Measurements from ENCODE around the gene NFAT5.
"Not testable (repeated sequence)": the region's sequence is repeated elsewhere in the genome, so short reads cannot be mapped to it uniquely, and the experiment has no call there.

Gene NFAT5

DNA sequence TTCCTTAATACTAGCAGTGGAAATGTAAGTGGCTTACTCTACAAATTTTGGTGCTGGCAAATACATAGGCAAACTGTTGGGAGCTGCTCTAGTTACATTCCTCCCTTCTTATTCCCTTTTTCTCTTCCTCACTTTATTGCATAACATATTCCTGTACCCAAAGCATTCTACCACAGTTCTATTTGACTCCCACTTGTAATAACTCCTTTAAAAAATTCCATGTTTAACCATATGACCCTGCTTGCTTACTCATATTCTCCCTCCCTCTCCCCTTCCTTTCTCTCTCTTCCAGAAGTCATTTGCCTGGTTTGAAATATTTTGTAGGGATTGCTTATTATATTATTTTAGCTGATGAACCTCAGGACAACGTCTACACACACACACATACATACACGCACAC, 137.9 kb downstream of the NFAT5 start:
- no peak for DNase-seq (ENCODE audit: low spot score)

DNA sequence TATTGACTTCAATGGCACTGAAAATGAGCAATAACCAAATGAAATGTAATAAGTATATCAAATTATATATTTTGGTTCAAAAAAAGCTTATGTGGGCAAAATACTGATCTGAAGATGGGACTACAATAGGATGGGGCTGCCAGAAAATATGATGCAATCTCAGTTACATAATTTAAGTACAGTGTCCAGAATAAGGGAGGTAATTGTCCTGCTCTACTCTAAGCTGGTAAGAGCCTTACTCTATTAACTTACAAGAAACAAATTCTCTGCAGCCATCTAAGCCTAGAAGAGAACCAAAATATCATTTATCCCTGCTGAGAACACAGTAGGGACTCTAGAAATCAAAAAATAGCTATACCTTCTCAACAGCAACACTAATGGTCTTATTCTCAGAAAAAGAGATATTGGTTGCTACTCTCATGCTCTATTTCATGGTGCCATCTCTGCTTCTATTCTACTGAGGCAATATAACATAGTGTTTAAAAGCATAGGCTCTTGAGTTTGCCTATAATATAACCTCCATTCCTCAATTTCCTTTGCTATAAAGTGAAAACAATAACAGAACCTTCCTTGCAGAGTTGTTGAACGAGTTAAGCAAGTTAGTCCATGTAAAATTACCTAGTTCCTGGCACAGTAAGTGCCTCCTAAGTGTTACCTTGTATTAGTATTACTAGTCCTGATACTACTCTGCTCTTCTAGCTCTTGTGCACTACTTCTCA, 140.6 kb downstream of the NFAT5 start:
- no peak for DNase-seq (ENCODE audit: low spot score)

DNA sequence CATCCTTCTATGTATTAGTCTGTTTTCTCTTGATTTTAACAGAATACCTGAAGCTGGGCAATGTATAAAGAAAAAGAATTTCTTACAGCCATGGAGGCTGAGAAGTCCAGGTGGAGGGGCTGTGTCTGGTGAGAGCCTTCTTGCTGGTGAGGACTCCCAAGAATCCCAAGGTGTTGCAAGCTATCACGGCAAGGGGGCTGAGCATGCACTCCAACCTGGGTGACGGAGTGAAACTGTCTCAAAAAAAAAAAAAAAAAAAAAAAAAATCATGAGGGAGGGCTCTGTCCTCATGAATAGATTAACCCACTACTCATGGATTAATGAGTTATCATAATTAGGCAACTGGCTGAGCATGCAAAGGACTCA, 141.2 kb downstream of the NFAT5 start:
- no peak for DNase-seq (ENCODE audit: low spot score)

DNA sequence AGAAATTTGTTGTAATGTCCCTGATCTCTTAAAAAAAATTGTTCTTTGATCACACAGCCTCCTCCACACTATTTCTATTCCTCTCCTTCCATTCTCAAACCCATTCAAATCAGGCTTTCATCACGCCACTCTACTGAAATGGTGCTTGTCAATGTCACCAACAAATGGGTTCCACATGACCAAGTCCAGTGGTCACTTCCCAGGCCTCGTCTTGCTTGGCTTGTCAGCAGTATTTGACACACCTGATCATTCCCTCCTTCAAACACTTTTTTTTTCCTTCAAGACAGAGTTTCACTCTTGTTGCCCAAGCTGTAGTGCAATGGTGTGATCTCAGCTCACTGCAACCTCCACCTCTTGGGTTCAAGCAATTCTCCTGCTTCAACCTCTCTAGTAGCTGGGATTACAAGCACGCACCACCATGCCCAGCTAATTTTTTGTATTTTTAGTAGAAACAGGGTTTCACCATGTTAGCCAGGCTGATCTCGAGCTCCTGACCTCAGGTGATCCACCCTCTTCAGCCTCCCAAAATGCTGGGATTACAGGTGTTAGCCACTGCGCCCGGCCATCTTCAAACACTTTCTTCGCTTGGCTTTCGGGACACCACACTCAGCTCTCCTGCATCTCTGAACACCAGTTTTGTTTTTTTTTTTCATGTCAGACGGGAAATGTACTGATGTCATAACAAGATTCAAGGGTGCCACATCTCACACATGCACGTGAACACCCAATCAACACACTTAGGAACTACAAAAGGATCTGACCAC, 142.3 kb downstream of the NFAT5 start:
- DNase-seq (ENCODE audit: low spot score), result no peak

DNA sequence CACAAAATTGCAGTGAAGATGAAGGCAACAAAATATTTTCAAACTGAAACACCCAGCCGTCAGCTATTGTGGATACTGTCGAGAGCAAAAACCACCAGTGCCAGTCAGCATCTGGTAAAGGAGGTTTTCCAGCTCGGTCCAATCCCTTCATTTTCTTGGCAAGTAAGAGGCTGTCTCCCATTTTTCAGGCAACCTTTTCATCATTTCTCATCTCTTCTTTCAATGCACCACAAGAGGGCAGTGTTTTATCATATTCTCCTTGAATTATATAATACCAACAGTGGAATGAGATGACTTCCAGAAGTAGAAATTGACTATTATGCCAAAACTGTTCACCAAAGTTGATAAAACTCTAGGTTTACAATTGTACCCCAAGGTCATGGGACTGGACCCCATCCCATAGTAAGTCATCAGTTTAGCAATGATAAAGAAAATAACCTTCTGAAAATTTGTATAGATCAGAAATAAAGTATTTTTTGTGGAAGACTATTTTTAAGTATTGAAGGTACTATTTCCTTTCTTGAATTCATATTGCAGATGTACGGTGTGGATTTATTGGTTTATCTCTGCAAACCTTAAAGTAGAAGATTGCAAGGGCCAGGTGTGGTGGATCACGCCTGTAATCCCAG, 143.8 kb downstream of the NFAT5 start:
- DNase-seq (ENCODE audit: low spot score), result peak; percentile 72

DNA sequence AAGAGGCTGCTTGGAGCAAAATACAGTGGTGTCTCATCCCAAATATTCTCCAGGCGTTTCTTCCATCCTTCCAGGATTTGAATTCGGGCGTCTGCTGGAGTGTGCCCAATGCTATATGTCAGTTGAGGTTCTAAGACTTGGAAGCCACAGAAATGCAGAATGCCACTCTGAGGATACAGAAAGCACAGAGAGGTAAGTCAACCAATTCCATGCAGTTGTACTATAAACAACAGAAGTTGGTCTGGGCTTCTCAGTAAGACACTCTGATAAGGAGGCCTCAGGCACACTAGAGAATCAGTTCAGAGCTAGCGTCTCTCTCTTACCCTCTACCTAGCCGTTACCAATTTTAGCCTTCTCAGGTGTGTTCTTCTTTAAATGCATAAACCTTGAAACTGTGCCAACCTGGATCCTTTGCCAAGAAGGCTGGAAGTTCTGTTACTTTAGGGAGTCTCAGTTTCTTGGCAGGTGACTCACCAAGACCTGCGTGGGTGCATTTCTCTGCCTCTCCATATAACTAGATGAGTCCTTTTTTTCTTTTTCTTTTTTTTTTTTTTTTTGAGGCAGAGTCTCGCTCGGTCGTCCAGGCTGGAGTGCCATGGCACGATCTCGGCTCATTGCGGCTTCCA, 145.5 kb downstream of the NFAT5 start:
- no peak for DNase-seq (ENCODE audit: low spot score)

DNA sequence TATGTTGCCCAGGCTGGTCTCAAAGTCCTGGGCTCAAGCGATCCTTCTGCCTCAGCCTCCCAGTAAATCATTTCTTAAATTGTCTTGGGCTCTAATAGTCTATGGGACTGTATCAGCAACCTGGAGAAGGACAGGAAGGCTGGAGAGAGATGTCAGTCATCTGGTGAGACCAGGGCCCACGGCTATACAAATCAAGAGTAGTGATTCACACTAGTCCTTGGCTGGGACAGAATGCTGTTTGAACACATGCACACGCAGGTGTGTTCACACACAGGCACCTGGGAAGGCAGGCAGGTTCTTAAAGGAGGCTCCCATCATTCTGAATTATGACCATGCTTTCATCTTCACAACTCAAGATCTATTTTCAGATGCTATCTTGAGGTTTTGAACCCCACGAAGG, 146.5 kb downstream of the NFAT5 start:
- DNase-seq (ENCODE audit: low spot score), result no peak

DNA sequence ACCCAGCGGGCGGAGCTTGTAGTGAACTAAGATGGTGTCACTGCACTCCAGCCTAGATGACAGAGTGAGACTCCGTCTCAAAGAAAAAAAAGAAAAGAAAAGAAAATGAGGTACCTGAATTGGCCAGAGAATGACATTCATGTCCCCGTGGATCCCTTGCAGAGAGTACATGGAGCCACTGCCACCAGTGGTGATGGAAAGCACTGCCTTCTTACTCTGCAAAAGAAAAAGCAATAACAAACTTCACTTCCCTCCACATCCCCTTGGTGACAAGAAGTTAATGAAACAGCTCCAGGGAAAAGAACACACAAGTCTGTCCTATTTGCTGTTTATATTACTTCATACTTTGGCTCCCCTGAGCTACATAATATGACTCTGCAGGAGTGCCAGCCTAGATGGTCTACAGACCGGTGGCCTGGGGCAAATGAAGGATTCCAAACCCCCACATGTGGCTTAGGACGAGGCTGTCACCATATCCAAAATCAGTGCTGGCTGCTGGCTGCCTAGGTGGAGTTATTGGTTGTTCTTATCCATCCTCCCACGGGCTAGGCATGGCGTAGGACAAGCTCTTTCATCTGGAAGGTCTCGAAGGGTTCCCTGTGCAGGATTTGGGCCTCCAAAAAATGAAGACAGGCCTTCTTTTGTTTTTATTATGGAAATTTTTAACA, 147.3 kb downstream of the NFAT5 start:
- no peak for DNase-seq (ENCODE audit: low spot score)

DNA sequence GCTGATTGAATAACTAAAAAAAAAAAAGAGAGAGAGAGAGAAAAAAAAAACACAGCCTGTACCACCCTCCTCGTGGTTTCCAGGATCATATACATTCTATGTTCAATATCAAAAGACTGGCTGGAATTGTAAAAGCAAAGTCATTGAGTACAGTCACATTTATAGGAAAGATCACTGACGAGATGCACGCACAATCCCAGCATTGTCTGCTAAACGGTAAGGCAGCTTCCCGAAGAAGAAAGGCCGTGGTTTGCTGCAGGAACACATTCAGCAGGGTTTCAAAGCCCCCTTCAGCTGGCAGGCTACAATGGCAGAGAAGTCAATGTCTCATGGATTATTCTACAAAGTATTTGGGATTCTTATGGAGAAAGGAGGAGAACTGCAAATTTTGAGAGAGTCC, 151.3 kb downstream of the NFAT5 start:
- DNase-seq (ENCODE audit: low spot score), result no peak

DNA sequence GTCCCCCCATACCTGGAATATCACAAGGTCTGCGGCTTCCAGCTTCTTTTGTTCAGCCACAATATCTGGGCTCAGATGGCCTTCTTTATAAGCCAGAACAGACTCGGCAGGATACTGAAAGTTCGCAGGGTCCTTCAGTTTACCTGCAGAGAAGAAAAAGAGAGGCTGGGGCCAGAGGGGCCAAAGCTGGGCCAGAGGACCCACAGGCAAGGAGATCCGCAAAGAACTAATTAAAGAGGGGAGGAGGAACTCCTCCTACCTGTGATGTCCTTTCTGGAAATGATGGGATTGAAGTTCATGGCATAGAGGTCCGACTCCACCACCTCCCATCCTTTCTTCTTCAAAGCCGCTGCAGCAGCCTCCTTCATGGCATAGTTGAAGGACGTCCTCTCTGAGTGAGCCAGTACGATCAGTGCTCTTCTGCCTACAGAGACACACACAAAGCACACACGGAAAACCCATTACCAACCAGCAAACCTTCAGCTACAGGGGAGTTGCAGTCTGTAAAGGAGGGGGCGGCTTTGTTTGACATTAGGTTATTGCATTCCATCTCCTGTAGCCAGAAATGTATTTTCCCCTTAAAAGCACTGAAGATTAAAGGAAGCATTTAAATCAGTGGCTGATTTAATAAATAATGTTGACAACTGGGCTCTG, 152.5 kb downstream of the NFAT5 start:
- no peak for DNase-seq (ENCODE audit: low spot score)

DNA sequence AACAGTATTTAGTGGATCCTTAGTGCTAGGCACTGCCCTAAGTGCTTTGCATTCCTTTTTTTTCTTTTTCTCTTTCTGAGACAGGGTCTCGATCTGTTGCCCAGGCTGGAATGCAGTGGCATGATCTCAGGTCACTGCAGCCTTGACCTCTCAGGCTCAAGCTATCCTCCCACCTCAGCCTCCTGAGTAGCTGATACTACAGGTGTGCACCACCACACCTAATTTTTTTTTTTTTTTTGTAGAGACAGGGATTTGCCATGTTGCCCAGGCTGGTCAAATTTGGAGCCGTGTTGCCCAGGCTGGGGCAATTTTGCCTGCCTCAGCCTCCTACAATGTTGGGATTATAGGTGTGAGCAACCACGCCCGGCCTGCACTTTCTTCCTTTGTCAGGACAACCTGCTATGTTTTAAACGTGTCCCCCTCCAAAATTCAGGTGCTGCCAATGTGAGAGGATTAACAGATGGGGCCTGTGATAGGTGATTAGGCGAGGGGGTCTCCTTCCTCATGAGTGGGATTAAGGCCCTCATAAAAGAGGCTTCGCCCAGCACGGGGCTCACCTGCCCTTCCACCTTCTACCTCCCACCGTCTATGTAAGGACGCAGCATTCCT, 155.2 kb downstream of the NFAT5 start:
- DNase-seq (ENCODE audit: low spot score), result no peak

DNA sequence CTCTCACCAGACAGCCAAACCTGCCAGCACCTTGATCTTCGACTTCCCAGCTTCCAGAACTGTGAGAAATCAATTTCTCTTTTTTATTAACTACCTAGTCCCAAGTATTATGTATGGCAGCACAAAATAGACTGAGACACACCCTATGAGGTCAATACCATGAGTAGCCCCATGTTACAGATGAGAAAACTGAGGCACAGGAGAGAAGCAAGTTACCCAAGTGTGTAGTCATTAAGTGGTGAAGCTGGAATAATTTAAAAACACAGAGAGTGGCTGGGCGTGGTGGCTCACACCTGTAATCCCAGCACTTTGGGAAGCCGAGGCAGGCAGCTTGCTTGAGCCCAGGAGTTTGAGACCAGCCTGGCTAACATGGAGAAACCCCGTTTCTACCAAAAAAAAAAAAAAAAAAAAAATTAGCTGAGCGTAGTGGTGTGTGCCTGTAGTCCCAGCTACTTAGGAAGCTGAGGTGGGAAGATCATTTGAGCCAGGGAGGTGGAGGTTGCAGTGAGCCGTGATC, 155.7 kb downstream of the NFAT5 start:
- no peak for DNase-seq (ENCODE audit: low spot score)

DNA sequence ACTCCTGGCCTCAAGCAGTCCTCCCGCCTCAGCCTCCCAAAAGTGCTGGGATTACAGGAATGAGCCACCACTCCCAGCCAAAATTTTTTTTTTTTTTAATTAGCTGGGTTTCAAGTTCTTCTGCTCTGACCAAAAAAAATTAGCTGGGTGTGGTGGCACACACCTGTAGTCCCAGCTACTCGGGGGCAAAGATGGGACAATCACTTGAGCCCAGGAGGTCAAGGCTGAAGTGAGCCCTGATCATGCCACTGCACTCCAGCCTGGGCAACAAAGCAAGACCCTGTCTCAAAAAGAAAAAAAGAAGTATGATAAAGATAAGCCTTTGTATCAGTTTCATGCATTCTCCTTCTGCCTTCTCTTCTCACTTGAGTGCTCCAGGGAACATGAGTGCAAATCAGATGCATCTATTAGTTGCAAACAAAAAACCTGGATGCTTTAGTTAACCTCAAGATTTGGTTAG, 158.7 kb downstream of the NFAT5 start:
- DNase-seq (ENCODE audit: low spot score), result no peak

DNA sequence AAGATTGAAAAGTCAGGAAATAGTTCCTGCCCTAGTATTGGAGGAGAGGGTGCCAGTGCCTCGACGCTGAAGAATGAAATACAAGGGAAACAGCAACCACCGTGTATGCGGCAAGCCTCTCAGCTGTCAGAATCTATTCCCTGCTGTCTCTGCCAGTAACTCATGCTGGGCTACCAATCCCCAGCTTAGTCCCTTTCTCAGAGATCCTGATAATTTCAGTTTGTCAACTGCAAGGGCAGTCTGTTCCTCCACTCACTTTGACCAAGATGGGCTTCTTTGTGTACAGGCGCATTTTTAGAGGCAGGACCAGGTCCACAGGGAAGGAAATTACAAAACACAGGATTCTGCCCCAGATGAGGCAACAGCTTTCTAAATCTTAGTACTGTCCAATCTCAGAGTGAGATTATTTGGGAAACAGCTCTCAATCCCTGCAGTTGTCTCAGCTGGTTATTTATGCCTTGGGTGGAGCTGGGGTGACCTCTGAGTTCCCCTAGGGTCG, 159.3 kb downstream of the NFAT5 start:
- DNase-seq (ENCODE audit: low spot score), result no peak

DNA sequence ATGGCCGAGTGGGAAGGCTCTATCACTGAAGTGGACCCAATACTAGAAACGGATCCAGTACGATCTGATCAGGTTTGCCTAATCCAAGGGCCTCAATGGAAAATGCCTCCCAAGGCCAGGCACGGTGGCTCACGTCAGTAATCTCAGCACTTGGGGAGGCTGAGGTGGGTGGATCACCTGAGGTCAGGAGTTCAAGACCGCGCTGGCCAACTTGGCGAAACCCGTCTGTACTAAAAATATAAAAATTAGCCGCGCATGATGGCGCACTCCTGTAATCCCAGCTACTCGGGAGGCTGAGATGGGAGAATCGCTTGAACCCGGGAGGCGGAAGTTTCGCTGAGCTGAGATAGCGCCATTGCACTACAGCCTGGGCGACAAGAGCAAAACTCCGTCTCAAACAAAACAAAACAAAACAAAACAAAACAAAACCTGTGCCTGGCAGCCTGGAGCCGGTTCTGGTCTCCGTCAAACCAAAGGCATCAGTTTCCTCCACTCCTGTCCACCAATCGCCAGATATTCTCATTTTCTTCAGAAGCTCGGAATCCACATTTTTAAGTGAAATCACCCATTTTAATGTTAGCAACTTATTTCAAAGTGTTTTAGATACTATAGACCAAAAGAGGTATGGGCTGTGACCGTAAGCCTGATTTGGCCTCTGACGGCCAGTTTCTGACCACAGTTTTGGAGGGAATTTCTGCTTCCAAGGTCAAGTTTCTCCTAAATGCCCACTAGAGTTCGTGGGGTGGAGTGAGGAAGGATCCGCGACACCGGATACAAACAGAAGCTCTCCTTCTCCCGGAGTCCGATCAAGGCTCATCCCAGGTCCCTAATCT, 159.9 kb downstream of the NFAT5 start:
- DNase-seq (ENCODE audit: low spot score), result no peak

DNA sequence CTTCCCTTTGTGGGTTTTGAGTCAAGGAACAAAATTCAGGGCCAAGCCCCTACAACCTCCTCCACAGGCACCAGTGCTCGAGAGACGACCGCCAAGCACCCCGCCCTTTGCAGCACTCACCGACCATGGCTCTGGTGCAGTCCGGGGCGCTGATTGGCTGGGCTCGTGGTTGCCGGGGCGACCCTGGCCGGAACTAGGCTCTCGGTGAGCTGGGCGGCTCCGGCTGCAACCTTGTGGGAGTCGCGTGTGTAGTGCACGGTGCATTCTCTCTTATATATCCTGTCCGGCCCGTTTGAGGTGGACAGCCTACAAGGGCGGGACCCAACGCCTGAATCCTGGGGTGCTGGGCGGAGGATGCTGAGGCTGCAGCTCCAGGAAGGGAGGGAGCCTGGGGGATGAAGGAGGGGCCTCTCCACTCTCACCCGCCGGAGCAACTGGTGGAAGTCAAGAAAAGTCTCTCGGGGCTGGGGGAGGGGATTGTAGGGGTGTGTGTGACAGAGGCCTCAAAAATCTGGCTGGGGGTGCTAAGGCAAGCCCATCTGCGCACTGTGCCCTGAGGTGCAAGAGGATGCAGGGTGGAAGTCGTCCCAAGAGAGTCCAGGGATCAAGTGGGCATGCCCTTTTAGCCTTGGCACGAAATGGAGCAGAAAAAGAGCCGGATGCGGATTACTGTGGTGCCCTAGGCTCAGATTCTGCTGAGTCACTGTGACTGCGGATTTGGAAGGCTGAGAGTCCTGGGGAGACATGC, 160.7 kb downstream of the NFAT5 start, which contains the start of gene NQO1:
TSS of gene NQO1 (minus strand) at position 248 of the 748 bp plus-strand sequence. CDS start at position 127, 121 bp downstream.
- DNase-seq (ENCODE audit: low spot score), result peak; percentile 90

DNA sequence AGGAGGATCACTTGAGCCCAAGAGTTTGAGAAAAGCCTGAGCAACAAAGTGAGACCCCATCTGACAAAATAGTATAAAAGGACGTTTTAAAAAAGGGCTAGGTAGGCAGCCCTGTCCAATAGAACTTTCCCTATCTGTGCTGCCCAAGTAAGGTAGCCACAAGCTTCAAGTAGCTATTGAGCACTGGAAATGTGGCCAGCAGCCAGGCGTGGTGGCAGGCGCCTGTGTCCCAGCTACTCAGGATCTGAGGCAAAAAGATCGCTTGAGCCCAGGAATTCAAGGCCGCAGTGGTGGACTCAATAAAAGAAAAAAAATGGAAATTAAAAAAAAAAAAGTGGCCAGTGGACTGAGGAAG, 162.1 kb downstream of the NFAT5 start:
- no peak for DNase-seq (ENCODE audit: low spot score)

DNA sequence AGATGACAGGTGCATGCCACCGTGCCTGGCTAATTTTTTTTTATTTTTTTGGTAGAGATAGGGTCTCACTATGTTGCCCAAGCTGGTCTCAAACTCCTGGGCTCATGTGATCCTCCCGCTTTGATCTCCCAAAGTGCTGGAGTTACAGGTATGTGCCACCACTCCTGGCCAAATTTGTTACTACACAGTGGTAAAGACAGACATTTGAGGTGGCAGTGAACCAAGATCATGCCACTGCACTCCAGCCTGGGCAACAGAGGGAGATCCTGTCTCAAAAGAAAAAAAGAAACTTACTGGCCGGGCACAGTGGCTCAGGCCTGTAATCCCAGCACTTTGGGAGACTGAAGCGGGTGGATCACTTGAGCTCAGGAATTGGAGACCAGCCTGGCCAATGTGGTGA, 163.3 kb downstream of the NFAT5 start:
- DNase-seq (ENCODE audit: low spot score), result not testable (repeated sequence)

DNA sequence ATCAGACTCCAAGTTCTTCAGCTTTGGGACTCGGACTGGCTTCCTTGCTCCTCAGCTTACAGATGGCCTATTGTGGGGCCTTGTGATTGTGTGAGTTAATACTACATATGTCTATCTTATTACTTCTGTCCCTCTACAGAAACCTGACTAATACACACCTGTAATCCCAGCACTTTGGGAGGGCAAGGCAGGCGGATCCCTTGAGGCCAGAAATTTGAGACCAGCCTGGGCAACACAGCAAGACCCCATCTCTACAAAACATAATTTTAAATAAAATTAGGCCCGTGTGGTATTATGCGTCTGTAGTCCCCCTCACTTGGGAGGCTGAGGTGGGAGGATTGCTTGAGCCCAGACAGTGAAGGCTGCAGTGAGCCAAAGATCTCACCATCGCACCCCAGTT, 165.5 kb downstream of the NFAT5 start:
- DNase-seq (ENCODE audit: low spot score), result not testable (repeated sequence)

All from SK-N-DZ (cell line).